Stimulated activated naive CD8-positive, alpha-beta T cell treated with anti-CD3 and anti-CD28 coated beads, Interleukin-15, amount 100 ng/mL, for 72 hours (primary cell): ENCODE data around the gene SMIM7.
"Not testable (repeated sequence)": the region's sequence is repeated elsewhere in the genome, so short reads cannot be mapped to it uniquely, and the experiment has no call there.

ENCODE experiments used
- ATAC-seq: fragments of 150-1000 bp; cut with Tn5 transposase; 2 replicates; pipeline ENCODE4 v1.10.0; 2021; ENCODE audit warnings: mild to moderate bottlenecking, moderate library complexity
- DNase-seq, 2 donors: peaks; one replicate each; pipeline ENCODE4 v3.0.0; 2021 to 2022
- H3K27ac Mint-ChIP-seq, 2 donors: one replicate each; pipeline ENCODE4 v1.8.0; 2022; ENCODE audit warnings: mild to moderate bottlenecking in 2 of 2, mixed read lengths in 2 of 2, moderate library complexity in 2 of 2
- H3K27me3 Mint-ChIP-seq: one replicate; pipeline ENCODE4 v1.8.0; 2022; ENCODE audit warnings: mixed read lengths
- H3K4me1 Mint-ChIP-seq: one replicate; pipeline ENCODE4 v1.8.0; 2022; ENCODE audit warnings: mild to moderate bottlenecking, mixed read lengths
- H3K4me3 Mint-ChIP-seq, 2 donors: one replicate each; pipeline ENCODE4 v1.8.0; 2022; ENCODE audit warnings: mild to moderate bottlenecking in 2 of 2, mixed read lengths in 2 of 2, moderate library complexity in 1 of 2
- H3K9me3 Mint-ChIP-seq, 2 donors: one replicate each; pipeline ENCODE4 v1.8.0; 2022; ENCODE audit warnings: mixed read lengths in 2 of 2

SMIM7 gene

DNA sequence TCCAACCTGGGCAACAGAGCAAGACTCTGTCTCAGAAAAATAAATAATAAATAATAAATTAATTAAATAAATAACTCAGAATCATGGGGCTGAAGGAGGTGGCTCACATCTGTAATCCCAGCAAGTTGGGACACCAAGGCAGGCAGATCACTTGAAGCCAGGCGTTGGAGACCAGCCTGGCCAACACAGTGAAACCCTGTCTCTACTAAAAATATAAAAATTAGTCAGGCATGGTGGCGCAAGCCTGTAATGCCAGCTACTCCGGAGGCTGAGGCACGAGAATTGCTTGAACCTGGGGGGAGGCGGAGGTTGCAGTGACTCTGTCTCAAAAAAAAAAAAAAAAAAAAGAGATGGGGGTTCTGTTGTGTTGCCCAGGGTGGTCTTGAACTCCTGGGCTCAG is 8.2 kb upstream of the SMIM7 start:
- Mint-ChIP-seq H3K27me3 (no peaks in the 10 kb centered on the region), H3K9me3 (no peaks in the 10 kb centered on the region)

GRCh38 chr19:16661480-16662034 is 1.6 kb upstream of the SMIM7 start:
- Mint-ChIP-seq H3K4me3 (peak overlapping the region; percentile 83), H3K4me1 (peaks cover 37% of the 10 kb centered on the region), H3K27me3 (peaks cover 11% of the 10 kb centered on the region), H3K27ac (peak overlapping the region in 1 of 2 donors; percentile 91), H3K9me3 (no peaks in the 10 kb centered on the region)
- ATAC-seq = no peak
- DNase-seq = peak; percentile 3 to 12

More for the DNA sequence above, 8.2 kb upstream of the SMIM7 start:
- no peak for ATAC-seq
- no peaks in the 10 kb centered on the region for H3K4me1 Mint-ChIP-seq
- H3K4me3 Mint-ChIP-seq = no peak overlapping the region
- no peak for DNase-seq
- no peak overlapping the region for H3K27ac Mint-ChIP-seq

- H3K4me3 Mint-ChIP-seq = peak within 1 kb of the TSS; percentile 95 to 96
- H3K4me1 Mint-ChIP-seq = peaks cover 43% of the 10 kb centered on the region
- no peaks in the 10 kb centered on the region for H3K9me3 Mint-ChIP-seq
- peaks cover 11% of the 10 kb centered on the region for H3K27me3 Mint-ChIP-seq
- peak within 1 kb of the TSS; percentile 95 to 96 for H3K27ac Mint-ChIP-seq
- DNase-seq (peak; percentile 42), ATAC-seq (peak; percentile 8)
These were observed 977 bp upstream of the SMIM7 start, which contains the start of gene TMEM38A for GRCh38 chr19:16660763-16661479. TMEM38A (plus strand) TSS chr19:16661139; CDS start chr19:16661218, 79 bp downstream.

GRCh38 chr19:16659464-16659831 is 496 bp downstream of the SMIM7 start:
- H3K27me3 Mint-ChIP-seq = peaks cover 11% of the 10 kb centered on the region
- peak overlapping the region; percentile 95 to 96 for H3K4me3 Mint-ChIP-seq
- DNase-seq = no peak

GRCh38 chr19:16657384-16657783 is 2.6 kb downstream of the SMIM7 start:
- Mint-ChIP-seq H3K4me1 (peaks cover 44% of the 10 kb centered on the region), H3K27me3 (peaks cover 11% of the 10 kb centered on the region), H3K4me3 (no peak overlapping the region), H3K9me3 (no peaks in the 10 kb centered on the region), H3K27ac (peak overlapping the region in 1 of 2 donors; percentile 48)
- no peak for ATAC-seq
- DNase-seq = no peak

More at GRCh38 chr19:16659464-16659831, 496 bp downstream of the SMIM7 start:
- ATAC-seq = no peak
- Mint-ChIP-seq H3K9me3 (no peaks in the 10 kb centered on the region), H3K4me1 (peaks cover 44% of the 10 kb centered on the region), H3K27ac (peak overlapping the region; percentile 95 to 96)

GRCh38 chr19:16655727-16656126 is 4.2 kb downstream of the SMIM7 start:
- Mint-ChIP-seq H3K4me3 (no peak overlapping the region), H3K4me1 (peaks cover 33% of the 10 kb centered on the region), H3K27ac (no peak overlapping the region)

DNA sequence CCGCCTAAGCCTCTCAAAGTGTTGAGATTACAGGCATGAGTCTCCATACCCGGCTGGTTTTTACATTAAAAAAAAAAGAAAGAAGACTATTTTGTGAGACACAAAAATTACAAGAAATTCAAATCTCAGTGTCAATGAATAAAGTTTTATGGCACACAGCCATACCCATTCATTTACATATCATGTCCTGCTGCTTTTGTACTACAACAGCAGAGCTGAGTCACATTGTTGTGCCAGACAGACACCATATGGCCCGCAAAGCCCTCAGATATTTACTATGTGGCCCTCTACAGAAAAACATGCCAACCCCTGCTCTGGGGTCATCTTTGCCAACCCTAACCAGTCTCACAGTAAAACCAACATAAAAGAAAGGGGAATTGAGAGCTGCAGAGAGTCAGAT is 5.3 kb downstream of the SMIM7 start:
- DNase-seq (no peak), ATAC-seq (no peak)
- Mint-ChIP-seq H3K4me3 (no peak overlapping the region), H3K9me3 (no peaks in the 10 kb centered on the region), H3K27ac (no peak overlapping the region), H3K4me1 (peaks cover 33% of the 10 kb centered on the region), H3K27me3 (no peaks in the 10 kb centered on the region)

More at GRCh38 chr19:16655727-16656126, 4.2 kb downstream of the SMIM7 start:
- Mint-ChIP-seq H3K9me3 (no peaks in the 10 kb centered on the region), H3K27me3 (no peaks in the 10 kb centered on the region)
- ATAC-seq (no peak), DNase-seq (no peak)

GRCh38 chr19:16654140-16654539 is 5.8 kb downstream of the SMIM7 start:
- ATAC-seq (no peak), DNase-seq (no peak)
- H3K4me1 Mint-ChIP-seq = peaks cover 30% of the 10 kb centered on the region
- no peak overlapping the region for H3K27ac Mint-ChIP-seq
- H3K27me3 Mint-ChIP-seq = no peaks in the 10 kb centered on the region
- H3K9me3 Mint-ChIP-seq = no peaks in the 10 kb centered on the region
- H3K4me3 Mint-ChIP-seq = no peak overlapping the region

- Mint-ChIP-seq H3K9me3 (no peaks in the 10 kb centered on the region), H3K4me1 (peaks cover 17% of the 10 kb centered on the region), H3K27ac (no peak overlapping the region), H3K4me3 (no peak overlapping the region), H3K27me3 (no peaks in the 10 kb centered on the region)
- DNase-seq (no peak), ATAC-seq (no peak)
These were observed 7.1 kb downstream of the SMIM7 start for GRCh38 chr19:16652854-16653253.

DNA sequence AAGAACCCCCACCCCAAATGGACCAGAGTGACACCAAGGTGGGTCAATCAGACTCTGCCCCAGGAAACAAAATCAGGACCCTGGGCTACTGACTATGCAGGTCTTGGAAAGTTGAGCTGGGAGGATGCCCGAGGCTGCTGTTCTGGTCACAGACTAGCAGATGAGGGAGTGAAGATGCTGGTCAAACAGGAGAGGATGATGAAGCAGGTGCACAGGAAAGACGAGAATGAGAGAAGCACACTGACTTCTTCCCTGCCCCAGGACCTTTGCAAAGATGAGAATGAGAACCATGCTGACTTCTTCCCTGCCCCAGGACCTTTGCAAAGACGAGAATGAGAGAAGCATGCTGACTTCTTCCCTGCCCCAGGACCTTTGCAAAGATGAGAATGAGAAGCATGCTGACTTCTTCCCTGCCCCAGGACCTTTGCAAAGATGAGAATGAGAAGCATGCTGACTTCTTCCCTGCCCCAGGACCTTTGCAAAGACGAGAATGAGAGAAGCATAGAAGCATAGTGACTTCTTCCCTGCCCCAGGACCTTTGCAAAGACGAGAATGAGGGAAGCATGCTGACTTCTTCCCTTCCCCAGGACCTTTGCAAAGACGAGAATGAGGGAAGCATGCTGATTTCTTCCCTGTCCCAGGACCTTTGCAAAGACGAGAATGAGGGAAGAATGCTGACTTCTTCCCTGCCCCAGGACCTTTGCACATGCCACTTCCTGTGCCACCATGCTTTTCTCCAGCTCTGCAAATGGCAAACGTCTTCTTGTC is 8.3 kb downstream of the SMIM7 start:
- not testable (repeated sequence) for DNase-seq, ATAC-seq, H3K27ac Mint-ChIP-seq, H3K9me3 Mint-ChIP-seq, H3K4me1 Mint-ChIP-seq, H3K4me3 Mint-ChIP-seq, H3K27me3 Mint-ChIP-seq

GRCh38 chr19:16650821-16651220 is 9.1 kb downstream of the SMIM7 start:
- Mint-ChIP-seq H3K9me3 (no peaks in the 10 kb centered on the region), H3K4me3 (no peak overlapping the region), H3K27me3 (no peaks in the 10 kb centered on the region), H3K27ac (no peak overlapping the region), H3K4me1 (no peaks in the 10 kb centered on the region)
- ATAC-seq = no peak
- DNase-seq = no peak

- Mint-ChIP-seq H3K9me3 (no peaks in the 10 kb centered on the region), H3K27ac (peak overlapping the region in 1 of 2 donors; percentile 69), H3K27me3 (no peaks in the 10 kb centered on the region), H3K4me3 (no peak overlapping the region), H3K4me1 (peaks cover under 1% of the 10 kb centered on the region)
- no peak for ATAC-seq
- no peak for DNase-seq
These were observed 10.2 kb downstream of the SMIM7 start for GRCh38 chr19:16649734-16650133.

DNA sequence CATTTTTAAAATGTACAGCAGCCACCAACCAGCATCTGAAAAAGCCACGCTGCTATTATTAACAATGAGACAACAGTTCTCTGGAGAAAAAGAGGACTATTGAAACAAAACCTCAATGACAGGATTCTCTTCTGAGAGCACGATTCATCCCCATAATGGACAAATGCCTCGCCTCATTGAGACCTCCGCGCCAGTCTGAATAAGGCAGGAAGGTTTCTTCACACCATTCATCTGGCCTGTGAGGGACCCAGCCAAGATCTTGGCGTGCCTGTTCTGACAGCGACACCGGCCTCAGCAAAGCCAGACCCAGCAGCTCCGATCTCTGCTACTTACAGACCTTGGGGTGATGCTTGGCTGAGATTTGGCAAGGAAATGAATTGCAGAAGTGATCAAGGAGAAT is 14.8 kb downstream of the SMIM7 start:
- Mint-ChIP-seq H3K9me3 (no peaks in the 10 kb centered on the region), H3K4me1 (peaks cover 13% of the 10 kb centered on the region), H3K27ac (no peak overlapping the region), H3K27me3 (no peaks in the 10 kb centered on the region), H3K4me3 (no peak overlapping the region)
- DNase-seq (no peak), ATAC-seq (no peak)

- Mint-ChIP-seq H3K27me3 (no peaks in the 10 kb centered on the region), H3K9me3 (no peaks in the 10 kb centered on the region), H3K4me1 (peaks cover 27% of the 10 kb centered on the region), H3K27ac (no peak overlapping the region), H3K4me3 (no peak overlapping the region)
- DNase-seq (no peak), ATAC-seq (no peak)
These were observed 18.2 kb downstream of the SMIM7 start for GRCh38 chr19:16641695-16642094.

GRCh38 chr19:16640951-16641350 is 19.0 kb downstream of the SMIM7 start:
- H3K9me3 Mint-ChIP-seq = no peaks in the 10 kb centered on the region
- no peak overlapping the region for H3K27ac Mint-ChIP-seq
- H3K4me3 Mint-ChIP-seq = no peak overlapping the region
- DNase-seq = no peak
- H3K4me1 Mint-ChIP-seq = peaks cover 27% of the 10 kb centered on the region
- no peaks in the 10 kb centered on the region for H3K27me3 Mint-ChIP-seq
- no peak for ATAC-seq

DNA sequence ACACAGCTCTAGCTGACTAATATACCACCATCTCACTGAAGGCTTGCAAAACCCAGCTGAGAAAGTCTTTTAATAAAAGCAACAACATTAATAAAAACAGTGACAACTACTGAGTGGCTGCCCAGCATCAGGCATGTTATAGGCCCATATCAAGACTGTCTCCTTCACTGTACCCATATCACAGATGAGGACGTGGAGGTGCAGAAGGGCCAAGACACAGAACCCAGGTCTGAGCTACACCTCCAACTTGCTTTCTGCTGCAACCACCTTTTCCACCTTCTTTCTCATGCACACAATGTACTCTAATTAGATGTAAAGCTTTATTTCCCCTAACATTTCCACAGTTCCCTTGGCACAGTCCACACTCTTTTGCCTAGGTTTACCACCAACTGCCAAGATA is 21.3 kb downstream of the SMIM7 start:
- no peaks in the 10 kb centered on the region for H3K9me3 Mint-ChIP-seq
- peaks cover 23% of the 10 kb centered on the region for H3K4me1 Mint-ChIP-seq
- H3K27ac Mint-ChIP-seq = peak overlapping the region in 1 of 2 donors; percentile 80
- H3K4me3 Mint-ChIP-seq = no peak overlapping the region
- ATAC-seq (no peak), DNase-seq (no peak)
- no peaks in the 10 kb centered on the region for H3K27me3 Mint-ChIP-seq
